Measurements from ENCODE around the gene NPAS1.
A peak's percentile ranks its signal among the peaks of the same experiment; 100 is the strongest.

The NPAS1 gene

DNA sequence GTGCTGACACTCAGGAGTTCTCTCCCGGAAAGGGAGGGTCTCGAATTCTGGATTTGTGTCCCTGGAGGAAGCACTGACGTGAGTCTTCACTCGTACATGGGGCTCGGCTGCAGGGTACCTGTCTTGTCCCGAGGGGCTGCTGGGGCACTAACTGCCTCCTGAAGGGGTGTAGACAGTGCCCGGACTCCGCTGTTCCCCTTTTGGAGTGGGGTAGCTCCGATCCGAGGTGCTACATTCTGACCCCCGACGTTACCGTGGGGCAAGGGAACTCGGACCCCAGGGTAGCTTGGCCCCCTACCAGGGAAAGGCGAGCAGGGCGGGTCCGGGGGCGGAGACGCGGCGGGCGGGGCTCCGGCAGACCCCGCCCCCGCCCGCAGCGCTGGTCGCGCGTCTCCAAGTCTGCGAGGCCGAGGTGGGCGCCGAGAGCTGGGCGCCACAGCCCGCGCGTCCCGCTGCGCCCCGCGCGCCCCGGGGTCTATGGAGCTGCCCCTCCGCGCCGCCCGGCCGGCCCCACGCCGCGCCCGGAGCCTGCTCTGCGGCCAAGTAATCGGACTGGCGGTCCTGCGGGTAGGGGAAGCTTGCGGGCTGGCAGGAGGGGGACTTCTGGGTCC is at the start of gene NPAS1:
TSS of gene NPAS1 (plus strand) at position 407 of the 611 bp plus-strand sequence. CDS start 1,211 bp downstream, outside the sequence.
- no peak for DNase-seq (ENCODE audit: low read depth in 2 of 2)

GRCh38 chr19:46970815-46971214 is 48.8 kb upstream of the NPAS1 start:
- no peak for DNase-seq (ENCODE audit: low read depth in 2 of 2)

- no peak for DNase-seq (ENCODE audit: low read depth in 2 of 2)
These were observed 47.3 kb upstream of the NPAS1 start for GRCh38 chr19:46972311-46972710.

DNA sequence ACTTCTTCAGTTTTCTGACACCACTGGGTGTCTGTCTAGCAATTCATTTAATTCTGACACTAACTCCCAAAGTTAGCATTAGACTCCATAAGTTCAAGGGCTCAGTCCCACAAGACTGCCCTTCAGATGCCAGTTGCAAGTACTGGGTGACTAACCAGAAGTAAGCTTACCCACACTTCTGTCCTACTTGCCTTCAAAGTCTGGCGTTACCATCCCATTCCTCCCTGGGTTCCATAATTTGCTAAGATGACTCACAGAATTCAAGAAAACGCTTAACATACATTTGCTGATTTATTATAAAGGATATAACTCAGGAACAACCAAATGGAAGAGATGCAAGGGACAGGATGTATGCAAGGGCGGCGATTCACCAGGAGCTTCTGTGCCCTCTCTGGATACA is 45.5 kb upstream of the NPAS1 start:
- no peak for DNase-seq (ENCODE audit: low read depth in 2 of 2)

DNA sequence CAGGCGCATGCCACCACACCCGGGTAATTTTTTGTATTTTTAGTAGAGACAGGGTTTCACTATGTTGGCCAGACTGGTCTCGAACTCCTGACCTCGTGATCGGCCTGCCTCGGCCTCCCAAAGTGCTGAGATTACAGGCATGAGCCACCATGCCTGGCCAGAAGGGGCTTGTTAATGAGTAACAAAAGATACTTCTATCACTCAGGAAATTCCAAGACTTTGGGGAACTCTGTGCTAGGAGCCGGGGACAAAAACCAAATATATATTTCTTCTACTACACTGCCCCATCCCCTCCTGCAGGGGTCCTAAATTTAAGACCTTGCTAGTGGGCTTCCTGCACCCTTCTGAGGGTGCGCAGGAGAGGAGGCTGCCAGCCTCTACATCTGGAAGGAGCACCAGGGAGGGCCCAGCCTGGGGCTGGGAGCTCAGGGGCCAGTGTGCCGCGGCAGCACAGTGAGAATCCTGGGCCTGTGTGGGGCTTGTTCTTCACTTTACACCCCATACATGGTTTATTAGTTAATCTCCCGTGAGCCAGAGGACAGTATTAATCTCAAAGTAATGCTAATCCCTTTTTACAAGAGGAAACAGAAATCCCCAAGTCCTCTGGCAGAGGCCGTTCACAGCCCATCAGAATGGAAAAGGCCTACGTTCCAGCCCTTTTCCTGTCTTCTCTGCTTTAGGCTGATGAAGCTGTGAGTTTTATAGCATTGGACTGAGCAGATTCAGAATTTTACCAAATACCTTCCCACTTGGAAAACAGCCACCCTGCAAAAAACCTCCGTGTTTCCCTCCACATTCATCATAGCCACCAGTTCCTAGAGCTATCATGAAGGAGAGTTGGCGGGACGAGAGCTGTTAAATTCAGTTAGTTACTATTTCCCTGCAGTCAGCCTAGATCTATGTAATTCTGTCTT is 44.4 kb upstream of the NPAS1 start:
- DNase-seq (ENCODE audit: low read depth in 2 of 2) = no peak

GRCh38 chr19:46975925-46976782 is 43.5 kb upstream of the NPAS1 start:
- DNase-seq (ENCODE audit: low read depth in 2 of 2) = no peak

DNA sequence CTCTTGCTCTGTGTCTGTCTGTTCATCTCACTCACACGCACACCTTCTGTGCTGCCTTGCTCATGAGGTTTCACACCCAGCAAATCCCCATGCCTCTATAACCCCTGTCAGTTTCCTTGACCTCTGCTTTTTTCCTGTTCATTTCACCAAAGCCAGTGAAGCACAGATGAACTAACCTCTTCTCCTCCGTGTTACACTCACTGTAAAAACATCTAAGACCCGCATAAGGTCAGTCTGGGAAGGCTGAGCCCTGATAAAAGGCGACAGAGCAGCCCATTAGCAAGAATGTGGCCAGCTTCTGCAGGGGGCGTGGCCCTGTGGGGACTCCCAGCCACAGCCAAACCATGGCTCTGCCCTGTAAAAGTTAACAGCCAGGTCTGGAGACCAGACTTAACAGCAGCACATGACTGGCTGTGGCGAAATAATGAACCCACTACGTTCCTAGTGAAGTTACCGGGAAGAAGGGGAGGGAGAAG is 42.8 kb upstream of the NPAS1 start:
- no peak for DNase-seq (ENCODE audit: low read depth in 2 of 2)

- no peak for DNase-seq (ENCODE audit: low read depth in 2 of 2)
These were observed 42.1 kb upstream of the NPAS1 start for GRCh38 chr19:46977548-46977947.

- DNase-seq (ENCODE audit: low read depth in 2 of 2) = no peak
These were observed 41.3 kb upstream of the NPAS1 start for GRCh38 chr19:46978171-46978869.

DNA sequence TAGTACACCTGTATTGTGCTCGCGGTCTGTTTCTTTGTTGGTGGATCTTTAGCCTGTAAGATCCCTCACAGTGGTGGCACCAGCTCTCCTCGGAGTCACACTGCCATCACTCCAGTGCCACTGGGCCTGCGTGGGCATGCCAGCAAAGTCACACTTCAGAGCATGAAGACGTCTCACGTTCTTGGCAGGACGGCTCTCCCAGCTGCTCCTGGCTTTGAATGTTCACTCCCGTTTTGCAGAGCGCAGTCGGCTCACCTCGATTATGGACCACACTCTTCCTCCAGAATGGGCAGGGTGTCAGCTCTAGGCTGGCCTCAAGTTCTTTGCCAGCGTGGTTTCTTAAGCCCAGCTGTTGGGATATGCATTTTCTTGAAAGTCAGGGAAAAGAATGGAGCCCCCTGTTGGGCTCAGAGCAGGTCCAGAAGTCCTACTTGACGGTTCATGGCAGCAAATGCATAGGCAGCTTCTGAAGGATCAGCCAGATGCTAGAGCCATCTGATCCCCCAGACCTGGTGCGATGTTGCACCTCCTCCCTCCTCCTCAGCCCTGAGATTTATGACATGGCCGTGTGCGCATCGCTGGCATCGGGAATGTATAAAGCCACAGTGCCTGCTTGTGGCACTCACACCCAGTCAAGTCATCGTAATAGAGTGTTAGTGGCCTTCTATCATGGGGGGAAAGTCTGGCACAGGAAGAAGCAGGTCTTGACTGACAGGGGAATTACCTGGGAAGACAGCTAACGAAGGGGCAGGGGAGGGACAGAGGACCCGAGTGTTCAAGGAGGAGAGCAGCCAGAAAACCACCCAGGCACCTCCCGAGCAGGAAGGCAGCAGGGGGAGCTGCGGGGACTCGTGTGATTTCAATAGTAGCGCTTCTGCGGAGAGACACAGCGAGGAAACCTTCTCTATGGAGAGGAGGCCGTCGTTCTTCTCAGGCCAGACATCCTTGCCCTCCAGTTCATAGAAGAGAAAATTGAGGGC is 40.2 kb upstream of the NPAS1 start:
- no peak for DNase-seq (ENCODE audit: low read depth in 2 of 2)

DNA sequence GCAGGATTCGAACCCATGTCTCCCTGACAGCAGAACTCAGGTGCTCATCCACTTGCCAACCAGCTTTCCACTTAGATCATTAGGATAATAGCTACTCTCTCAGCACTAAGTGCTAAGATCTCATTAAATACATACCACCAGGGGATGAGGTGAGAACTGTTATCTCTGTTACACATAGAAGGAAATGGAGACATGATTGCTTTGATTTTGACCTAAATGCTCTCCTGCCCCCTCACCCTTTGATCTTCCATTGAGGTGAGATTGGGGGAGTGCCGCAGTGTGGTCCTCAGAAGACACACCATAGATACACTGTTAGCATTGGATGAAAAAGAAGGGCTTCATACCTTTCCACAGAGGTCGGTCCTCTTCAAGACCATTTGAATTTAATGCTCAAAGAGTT is 38.9 kb upstream of the NPAS1 start:
- DNase-seq (ENCODE audit: low read depth in 2 of 2) = no peak

DNA sequence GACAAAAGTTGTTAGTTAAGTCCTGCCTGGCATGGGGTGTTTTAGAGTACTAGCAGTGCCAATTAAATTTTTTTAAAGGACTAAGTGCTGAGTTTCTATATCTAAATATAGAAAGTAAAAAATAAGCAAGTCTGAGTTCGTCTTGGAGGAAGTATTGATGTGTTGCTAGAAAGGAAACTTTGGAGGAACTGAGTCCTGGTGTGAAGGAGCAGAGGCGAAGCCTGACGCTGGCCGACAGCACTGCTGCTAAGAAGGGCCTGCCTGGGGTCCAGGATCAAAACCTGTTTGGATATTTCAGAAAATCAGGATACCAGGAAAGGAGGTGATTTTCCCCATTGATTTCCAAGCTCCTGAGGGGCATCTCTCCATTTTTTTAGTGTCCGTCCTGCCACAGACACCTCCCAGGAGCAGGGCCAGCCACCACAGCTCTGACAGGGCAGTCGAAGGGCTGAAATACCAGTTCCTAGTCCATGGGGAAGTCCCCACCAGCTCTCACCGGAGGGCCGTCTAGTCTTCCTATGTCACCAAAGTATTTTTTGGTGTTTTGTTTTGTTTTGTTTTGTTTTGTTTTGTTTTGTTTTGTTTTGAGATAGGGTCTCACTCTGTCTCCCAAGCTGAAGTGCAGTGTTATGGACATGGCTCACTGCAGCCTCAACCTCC is 38.2 kb upstream of the NPAS1 start:
- DNase-seq (ENCODE audit: low read depth in 2 of 2) = no peak

GRCh38 chr19:46983097-46983496 is 36.5 kb upstream of the NPAS1 start:
- DNase-seq (ENCODE audit: low read depth in 2 of 2) = no peak

DNA sequence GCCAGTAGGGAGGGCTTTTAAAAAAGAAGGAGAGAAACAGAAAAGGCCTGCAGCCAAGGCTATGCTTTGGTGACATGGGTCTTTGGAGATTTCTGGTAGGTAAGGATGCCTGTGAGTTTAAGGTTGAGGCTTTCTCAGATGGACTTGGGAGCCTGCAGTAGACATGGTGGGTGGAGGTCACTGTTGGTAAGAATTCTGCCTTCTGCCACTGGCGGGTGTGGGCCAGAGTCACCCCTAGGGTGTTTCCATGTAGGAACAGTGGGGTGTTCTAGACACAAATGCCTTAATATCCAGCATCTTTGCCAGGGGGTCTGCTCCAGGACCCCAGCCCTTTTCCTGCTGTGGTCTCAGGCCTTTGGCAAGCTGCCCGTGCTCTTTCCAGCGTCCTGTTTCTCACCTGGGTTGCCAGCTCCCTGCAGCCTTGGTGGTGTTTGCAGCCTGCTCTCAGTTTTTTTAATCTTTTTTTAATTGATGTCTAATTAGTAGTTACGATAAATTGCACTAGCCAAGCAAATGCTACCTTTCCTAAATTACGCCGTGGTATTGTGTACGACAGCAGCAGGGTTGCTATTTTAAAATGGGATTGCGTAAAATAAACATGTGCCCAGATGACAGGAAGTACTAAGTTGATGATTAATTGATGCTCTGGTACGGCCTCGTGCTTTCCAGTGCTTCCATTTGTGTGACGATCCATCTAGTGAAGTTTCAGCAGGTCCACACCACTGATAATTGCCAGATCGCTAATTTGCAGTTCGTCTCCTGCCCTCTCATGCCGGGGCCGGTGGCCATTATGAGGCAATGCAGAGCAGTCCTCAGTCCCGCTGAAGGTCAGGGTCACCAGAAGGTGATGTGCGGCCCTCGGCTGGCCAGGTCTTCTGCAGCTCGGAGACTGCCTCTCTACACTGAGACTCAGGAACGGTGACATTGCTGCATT is 35.3 kb upstream of the NPAS1 start:
- DNase-seq (ENCODE audit: low read depth in 2 of 2) = no peak

DNA sequence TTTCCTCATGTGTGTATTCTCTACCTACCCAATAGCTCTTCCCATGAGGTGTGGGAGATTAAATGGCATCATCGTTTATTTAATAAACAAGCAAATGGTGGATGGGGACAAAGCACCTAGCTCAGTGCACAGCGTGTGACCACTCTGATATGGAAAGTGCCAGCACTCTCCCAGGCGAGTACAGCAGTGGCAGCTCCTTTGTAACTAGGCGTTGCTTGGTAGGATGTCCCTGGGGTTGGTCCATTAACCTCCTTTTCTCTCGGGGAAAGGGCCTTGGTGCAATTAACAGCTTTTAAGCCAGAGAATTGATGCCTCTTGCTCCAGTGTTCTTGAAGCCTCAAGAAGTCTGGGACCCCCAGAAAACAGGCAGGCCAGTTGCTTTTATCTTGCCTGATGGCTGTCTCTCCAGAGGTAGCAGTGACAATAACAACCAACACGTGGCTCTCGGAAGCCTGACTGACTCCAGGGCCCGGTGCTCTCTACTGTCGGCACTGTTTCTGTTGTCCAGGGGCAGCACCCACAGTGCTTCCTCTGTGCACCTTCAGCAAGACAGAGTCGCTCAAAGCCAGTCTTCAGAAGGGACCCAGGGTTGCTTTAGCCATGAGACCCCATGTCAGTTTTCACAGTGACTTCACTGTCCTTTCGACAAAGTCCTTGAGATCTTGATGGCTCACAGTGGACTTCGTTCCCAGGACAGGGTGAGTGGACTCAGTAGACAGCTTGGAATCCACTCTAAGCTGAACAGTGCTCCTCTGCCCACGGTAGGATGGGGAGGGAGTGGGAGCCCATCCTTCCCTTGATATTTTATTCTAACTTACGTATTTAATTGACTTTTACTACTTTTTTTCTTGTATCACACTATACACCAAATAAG is 33.9 kb upstream of the NPAS1 start:
- no peak for DNase-seq (ENCODE audit: low read depth in 2 of 2)

- DNase-seq (ENCODE audit: low read depth in 2 of 2) = no peak
These were observed 30.9 kb upstream of the NPAS1 start for GRCh38 chr19:46988614-46989230.

DNA sequence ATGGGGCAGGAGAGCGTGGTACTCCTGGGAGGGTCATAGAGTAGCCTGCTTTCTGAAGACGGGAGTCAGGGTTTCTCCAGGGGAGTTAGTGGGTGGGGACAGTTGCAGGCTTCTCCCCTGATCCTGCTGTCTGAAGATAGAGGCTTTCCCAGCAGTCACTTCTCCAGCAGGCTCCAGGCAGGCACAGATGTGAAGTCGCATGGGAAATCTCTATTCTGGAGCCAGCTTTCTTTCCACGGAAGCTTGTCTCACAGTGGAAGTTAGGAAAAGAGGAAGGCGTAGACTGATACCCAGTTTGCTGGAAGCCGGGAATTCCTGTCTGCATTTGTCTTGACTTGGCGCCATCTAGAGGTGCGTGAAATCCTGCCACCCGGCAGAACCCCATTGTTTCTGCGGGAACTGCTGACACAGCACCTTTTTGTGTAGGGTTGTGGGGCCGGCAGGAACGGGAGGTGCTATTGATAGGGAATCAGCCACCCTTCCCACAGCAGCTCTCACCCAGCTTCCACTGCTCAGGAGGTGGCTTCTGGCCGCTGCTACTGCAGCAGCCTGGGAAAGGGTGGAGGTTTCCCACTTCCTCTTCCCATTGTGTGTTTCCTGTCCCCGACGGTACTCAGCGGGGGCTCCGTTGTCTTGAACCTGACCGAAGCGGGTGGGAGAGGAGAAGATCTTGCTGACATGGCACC is 28.5 kb upstream of the NPAS1 start:
- peak; percentile 50 to 58 for DNase-seq (ENCODE audit: low read depth in 2 of 2)
